ENCODE data around the gene OSBPL5. TPM values are rescaled to one million over a fixed set of nuclear protein-coding genes. Genes with fewer than 3 reads are reported as not detected.

Gene OSBPL5
- total and polyA plus RNA-seq, 8 donors: 8.6 to 127 (median 25.2) TPM

DNA sequence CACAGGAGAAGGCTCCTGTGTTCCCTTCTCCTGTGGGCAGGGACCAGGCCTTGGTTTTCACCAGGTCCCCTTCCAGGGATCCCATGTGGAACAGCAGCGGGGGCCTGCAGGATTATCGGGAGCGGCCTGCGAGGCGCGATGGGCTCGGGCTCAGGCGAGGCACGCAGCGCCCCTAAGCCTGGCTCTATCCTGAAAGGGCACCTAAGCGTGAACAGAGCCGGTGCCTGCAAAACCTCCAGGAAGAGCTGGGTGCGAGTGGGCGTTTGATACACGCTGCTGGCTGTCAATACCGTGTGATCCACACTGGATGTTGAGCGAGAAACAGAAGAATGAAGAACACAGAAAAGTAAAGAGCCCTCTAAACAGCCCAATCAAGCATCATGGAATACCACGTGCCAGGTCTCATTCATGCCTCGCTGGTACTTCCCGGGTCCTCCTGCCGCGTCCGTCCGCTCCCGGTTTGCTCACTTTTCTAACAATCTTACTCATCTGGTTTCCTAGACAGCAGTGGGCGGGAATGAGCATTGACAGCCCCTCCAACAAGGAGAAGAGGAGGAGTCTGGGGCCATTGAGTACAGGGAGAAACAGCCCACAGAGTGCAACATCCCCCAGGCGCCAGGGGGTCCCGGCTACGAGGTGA, 12.5 kb downstream of the OSBPL5 start:
- intact Hi-C loops (cut with DNase I; ENCODE audit: low total_unique reads): no loop called here
- Histone ChIP-seq H3K4me1 (peaks cover 32 to 97% (median 67%) of the 10 kb centered on the region in 4 donors), H3K4me3 (no peak overlapping the region), H3K36me3 (peaks cover 0 to 5% (median 0%) of the 10 kb centered on the region in 4 donors), H3K27ac (peak overlapping the region in 4 of 5 donors; percentile 82 to 90 (median 84)), H3K9me3 (no peaks in the 10 kb centered on the region), H3K27me3 (no peaks in the 10 kb centered on the region)
- WGBS, 5 donors: 87 to 92% (median 91%) methylated on average over 29 of the region's 29 CpGs
- DNase-seq: no peak
- TF ChIP-seq POLR2AphosphoS5 (IDR thresholded peaks at IDR 0.05) (no peak), EP300 (IDR thresholded peaks at IDR 0.05) (no peak), POLR2A (IDR thresholded peaks at IDR 0.05) (no peak)
- TF ChIP-seq, protein P1, sequence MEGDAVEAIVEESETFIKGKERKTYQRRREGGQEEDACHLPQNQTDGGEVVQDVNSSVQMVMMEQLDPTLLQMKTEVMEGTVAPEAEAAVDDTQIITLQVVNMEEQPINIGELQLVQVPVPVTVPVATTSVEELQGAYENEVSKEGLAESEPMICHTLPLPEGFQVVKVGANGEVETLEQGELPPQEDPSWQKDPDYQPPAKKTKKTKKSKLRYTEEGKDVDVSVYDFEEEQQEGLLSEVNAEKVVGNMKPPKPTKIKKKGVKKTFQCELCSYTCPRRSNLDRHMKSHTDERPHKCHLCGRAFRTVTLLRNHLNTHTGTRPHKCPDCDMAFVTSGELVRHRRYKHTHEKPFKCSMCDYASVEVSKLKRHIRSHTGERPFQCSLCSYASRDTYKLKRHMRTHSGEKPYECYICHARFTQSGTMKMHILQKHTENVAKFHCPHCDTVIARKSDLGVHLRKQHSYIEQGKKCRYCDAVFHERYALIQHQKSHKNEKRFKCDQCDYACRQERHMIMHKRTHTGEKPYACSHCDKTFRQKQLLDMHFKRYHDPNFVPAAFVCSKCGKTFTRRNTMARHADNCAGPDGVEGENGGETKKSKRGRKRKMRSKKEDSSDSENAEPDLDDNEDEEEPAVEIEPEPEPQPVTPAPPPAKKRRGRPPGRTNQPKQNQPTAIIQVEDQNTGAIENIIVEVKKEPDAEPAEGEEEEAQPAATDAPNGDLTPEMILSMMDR (IDR thresholded peaks at IDR 0.05): no peak

DNA sequence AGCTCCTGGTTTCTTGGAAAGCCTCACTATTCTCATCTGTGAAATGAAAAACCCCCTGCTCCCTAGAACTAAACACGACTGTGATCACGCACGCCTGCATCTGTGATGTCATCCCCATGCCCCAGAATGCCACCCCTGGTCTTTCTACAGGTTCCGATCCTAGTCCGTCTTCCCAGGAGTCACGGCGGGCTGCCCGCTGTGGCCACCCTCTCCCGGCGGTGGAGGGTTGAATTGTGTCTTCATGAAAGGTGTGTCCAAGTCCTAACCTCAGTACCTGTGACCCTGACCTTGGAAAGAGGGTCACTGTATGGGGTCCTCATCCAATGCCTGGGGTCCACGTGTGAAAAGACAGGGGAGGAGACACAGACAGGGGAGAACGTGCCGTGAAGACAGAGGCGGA, 14.4 kb downstream of the OSBPL5 start:
- H3K4me1 ChIP-seq: peaks cover 24 to 89% (median 67%) of the 10 kb centered on the region in 4 donors
- H3K9me3 ChIP-seq: no peaks in the 10 kb centered on the region
- H3K27me3 ChIP-seq: no peaks in the 10 kb centered on the region
- no peak for DNase-seq
- H3K36me3 ChIP-seq: peaks cover 0 to 5% (median 0%) of the 10 kb centered on the region in 4 donors
- no peak overlapping the region for H3K4me3 ChIP-seq
- intact Hi-C loops (cut with DNase I; ENCODE audit: low total_unique reads): no loop called here
- WGBS, 5 donors: 94 to 96% (median 94%) methylated on average over 14 of the region's 14 CpGs
- H3K27ac ChIP-seq: peak overlapping the region in 1 of 5 donors; percentile 90
- TF ChIP-seq EP300 (IDR thresholded peaks at IDR 0.05) (no peak), POLR2A (IDR thresholded peaks at IDR 0.05) (no peak), POLR2AphosphoS5 (IDR thresholded peaks at IDR 0.05) (no peak)
- TF ChIP-seq, protein P1 (IDR thresholded peaks at IDR 0.05): no peak

DNA sequence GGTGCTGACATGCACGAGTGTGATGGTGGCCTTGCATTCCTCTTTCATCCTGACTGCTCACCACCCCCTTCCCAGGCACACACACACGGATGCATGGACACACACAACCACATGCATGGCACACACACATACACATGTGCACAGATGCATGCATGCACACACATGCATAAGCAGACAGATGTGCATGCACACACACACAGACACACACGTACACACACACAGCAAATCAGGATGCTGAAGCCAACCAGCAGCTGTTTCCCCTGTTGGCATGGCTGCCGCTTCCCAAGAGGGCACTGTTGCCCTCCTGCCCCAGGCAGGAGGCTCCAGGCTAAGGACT, 15.3 kb downstream of the OSBPL5 start:
- no peak for DNase-seq
- H3K27me3 ChIP-seq: no peaks in the 10 kb centered on the region
- H3K27ac ChIP-seq: no peak overlapping the region
- H3K36me3 ChIP-seq: peaks cover 0 to 5% (median 0%) of the 10 kb centered on the region in 4 donors
- no peak overlapping the region for H3K4me3 ChIP-seq
- H3K4me1 ChIP-seq: peaks cover 18 to 83% (median 59%) of the 10 kb centered on the region in 4 donors
- WGBS, 5 donors: 60 to 83% (median 77%) methylated on average over 4 of the region's 4 CpGs
- intact Hi-C loops (cut with DNase I; ENCODE audit: low total_unique reads): no loop called here
- no peaks in the 10 kb centered on the region for H3K9me3 ChIP-seq
- TF ChIP-seq, protein P1 (IDR thresholded peaks at IDR 0.05): no peak
- no peak for TF ChIP-seq POLR2AphosphoS5 (IDR thresholded peaks at IDR 0.05)
- TF ChIP-seq POLR2A (IDR thresholded peaks at IDR 0.05): no peak
- TF ChIP-seq EP300 (IDR thresholded peaks at IDR 0.05): no peak

DNA sequence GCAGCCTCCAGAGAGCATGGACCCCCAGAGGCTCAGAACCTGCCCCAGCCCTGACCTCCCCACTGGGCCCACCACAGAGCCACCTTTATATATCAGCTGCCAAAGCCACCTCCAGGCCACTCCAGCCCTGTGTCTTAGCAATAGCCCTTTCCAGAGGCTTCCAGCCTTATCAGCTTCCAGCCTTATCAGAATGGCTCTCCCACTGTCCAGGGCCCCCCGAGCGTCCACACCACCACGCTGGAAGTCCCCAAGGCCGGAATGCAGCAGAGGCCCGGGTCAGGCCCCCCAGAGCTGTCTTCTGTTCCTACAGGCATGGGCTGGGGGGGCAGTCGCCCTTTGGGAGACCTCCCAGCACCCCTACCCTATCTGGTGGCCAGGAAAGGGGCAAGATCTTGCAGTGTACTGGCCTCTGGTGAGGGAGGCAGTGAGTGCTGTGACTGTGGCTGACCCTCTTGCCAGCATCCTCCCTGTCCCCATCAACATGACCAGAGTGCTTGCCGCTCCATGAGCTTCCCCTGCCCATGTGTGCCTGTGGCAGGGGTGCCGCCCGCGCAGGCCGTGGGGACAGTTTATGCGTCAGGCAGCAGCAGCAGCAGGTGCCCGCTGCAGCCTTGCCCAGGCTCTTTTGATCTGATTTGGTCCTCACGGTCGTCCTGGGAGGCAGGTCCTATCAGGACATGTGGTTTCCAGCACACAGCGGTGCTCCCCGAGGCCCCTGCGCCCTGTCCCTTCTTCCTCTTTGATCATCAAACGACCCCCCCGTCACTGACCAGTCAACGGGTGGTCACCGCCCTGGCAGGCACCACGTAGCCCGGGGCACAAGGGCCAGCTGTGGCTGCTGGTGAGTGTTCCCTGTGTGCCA, 15.9 kb downstream of the OSBPL5 start:
- H3K36me3 ChIP-seq: peaks cover 0 to 7% (median 0%) of the 10 kb centered on the region in 4 donors
- peaks cover 14 to 80% (median 53%) of the 10 kb centered on the region in 4 donors for H3K4me1 ChIP-seq
- TF ChIP-seq POLR2AphosphoS5 (IDR thresholded peaks at IDR 0.05) (no peak), EP300 (IDR thresholded peaks at IDR 0.05) (no peak), POLR2A (IDR thresholded peaks at IDR 0.05) (no peak)
- TF ChIP-seq, protein P1 (IDR thresholded peaks at IDR 0.05): no peak
- no peak for DNase-seq
- no peak overlapping the region for H3K27ac ChIP-seq
- no peak overlapping the region for H3K4me3 ChIP-seq
- H3K27me3 ChIP-seq: no peaks in the 10 kb centered on the region
- no peaks in the 10 kb centered on the region for H3K9me3 ChIP-seq
- intact Hi-C loops (cut with DNase I; ENCODE audit: low total_unique reads): no loop called here
- WGBS, 5 donors: 67 to 73% (median 69%) methylated on average over 24 of the region's 24 CpGs

Measured in stomach (tissue), 9 donors.